ENCODE results near the gene SLC26A11.

DNA sequence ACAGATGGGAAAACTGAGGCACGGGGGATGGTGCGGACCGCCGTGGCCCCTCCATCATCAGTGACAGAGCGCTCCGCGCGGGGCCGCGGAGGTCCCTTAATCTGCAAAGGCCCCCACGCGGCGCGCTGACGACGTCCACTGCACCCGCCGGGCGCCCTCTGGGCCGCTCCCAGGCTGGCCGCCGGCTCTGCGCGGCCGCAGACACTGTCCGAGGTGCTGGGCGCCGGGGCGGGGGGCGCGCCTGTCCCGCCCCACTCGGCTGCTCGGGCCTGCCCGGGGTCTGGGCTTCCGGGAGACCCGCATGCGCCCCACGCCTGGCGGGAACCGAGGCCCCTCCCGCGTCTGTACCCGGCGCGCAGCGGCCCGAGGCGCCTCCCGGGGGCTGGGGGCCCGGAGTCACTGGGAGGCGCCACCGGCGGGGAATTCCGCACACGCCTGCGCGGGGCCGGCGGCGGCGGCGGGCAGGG, 39.9 kb downstream of the SLC26A11 start:
- TF ChIP-seq, protein P1, sequence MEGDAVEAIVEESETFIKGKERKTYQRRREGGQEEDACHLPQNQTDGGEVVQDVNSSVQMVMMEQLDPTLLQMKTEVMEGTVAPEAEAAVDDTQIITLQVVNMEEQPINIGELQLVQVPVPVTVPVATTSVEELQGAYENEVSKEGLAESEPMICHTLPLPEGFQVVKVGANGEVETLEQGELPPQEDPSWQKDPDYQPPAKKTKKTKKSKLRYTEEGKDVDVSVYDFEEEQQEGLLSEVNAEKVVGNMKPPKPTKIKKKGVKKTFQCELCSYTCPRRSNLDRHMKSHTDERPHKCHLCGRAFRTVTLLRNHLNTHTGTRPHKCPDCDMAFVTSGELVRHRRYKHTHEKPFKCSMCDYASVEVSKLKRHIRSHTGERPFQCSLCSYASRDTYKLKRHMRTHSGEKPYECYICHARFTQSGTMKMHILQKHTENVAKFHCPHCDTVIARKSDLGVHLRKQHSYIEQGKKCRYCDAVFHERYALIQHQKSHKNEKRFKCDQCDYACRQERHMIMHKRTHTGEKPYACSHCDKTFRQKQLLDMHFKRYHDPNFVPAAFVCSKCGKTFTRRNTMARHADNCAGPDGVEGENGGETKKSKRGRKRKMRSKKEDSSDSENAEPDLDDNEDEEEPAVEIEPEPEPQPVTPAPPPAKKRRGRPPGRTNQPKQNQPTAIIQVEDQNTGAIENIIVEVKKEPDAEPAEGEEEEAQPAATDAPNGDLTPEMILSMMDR (IDR thresholded peaks at IDR 0.05) = no peak
- TF ChIP-seq ZFX (IDR thresholded peaks at IDR 0.05; ENCODE audit: borderline replicate concordance) = no peak

Measured in 22Rv1 (cell line).